Ishikawa (cell line): ENCODE data around the gene CEMIP2.

ENCODE experiments used
- CEBPB ChIP-seq: IDR thresholded peaks from 2 replicates; pipeline ENCODE4 v1.6.1; 2012
- CREB1 ChIP-seq: IDR thresholded peaks from 2 replicates; pipeline ENCODE4 v1.6.1; 2012; ENCODE audit warnings: low read depth
- EGR1 ChIP-seq: IDR thresholded peaks from 2 replicates; pipeline ENCODE4 v1.6.1; 2012
- EP300 ChIP-seq: IDR thresholded peaks from 2 replicates; pipeline ENCODE4 v1.6.1; 2012; ENCODE audit warnings: borderline replicate concordance
- FOXM1 ChIP-seq: IDR thresholded peaks from 2 replicates; pipeline ENCODE4 v1.6.1; 2012; ENCODE audit warnings: low read depth, borderline replicate concordance
- MAX ChIP-seq: IDR thresholded peaks from 2 replicates; pipeline ENCODE4 v1.6.1; 2012
- NFIC ChIP-seq: IDR thresholded peaks from 2 replicates; pipeline ENCODE4 v1.6.1; 2012
- RAD21 ChIP-seq: IDR thresholded peaks from 2 replicates; pipeline ENCODE4 v1.6.1; 2012; ENCODE audit warnings: low read depth
- TAF1 ChIP-seq: IDR thresholded peaks from 2 replicates; pipeline ENCODE4 v1.6.1; 2012; ENCODE audit warnings: low read depth, mild to moderate bottlenecking
- TCF12 ChIP-seq: IDR thresholded peaks from 2 replicates; pipeline ENCODE4 v1.6.1; 2012; ENCODE audit warnings: low read depth
- TEAD4 ChIP-seq: IDR thresholded peaks from 2 replicates; pipeline ENCODE4 v1.6.1; 2012
- USF1 ChIP-seq: IDR thresholded peaks from 2 replicates; pipeline ENCODE4 v1.6.1; 2012
- YY1 ChIP-seq: IDR thresholded peaks from 2 replicates; pipeline ENCODE4 v1.6.1; 2012; ENCODE audit warnings: low read depth
- ZBTB7A ChIP-seq: IDR thresholded peaks from 2 replicates; pipeline ENCODE4 v1.6.1; 2012; ENCODE audit warnings: low read depth
- TF ChIP-seq, protein P1 (sequence below): IDR thresholded peaks from 2 replicates; pipeline ENCODE4 v1.6.1; 2012; ENCODE audit warnings: low read depth, mild to moderate bottlenecking

CEMIP2 gene

DNA sequence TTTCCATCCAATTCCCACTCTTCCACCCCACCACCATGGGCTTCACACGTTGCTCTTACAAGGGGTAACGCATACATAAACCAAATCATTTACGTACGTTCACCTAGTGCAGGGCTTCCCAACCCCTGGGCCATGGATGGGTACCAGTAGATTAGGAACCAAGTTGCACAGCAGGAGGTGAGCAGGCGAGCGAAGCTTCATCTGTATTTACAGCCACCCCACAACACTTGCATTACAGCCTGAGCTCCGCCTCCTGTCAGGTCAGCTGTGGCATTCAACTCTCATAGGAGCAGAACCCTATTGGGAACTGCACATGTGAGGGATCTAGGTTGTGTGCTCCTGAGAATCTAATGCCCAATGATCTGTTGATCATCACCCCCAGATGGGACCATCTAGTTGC is 82.3 kb downstream of the CEMIP2 start:
- TF ChIP-seq RAD21 (no peak), TCF12 (no peak), MAX (no peak), EGR1 (no peak), TAF1 (no peak), FOXM1 (no peak), USF1 (no peak), EP300 (no peak)

DNA sequence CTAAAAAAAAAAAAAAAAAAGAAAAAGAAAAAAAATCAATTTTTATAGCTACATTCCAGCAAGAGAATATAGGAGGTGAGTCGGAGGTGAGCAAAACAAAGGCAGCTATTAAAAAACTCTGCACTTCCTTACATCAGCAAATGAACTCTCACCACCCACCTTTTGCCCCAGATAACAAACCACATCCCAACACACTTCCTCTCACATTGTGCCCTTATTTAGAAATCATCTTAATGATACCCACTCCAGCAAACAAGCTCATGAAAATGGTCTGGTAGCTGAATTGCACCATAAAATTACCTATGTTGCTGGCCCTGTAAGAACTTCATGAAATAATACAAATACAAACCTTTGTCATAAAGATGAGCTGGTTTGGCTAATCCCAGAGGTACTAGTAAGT is 82.9 kb downstream of the CEMIP2 start:
- TF ChIP-seq, protein P1, sequence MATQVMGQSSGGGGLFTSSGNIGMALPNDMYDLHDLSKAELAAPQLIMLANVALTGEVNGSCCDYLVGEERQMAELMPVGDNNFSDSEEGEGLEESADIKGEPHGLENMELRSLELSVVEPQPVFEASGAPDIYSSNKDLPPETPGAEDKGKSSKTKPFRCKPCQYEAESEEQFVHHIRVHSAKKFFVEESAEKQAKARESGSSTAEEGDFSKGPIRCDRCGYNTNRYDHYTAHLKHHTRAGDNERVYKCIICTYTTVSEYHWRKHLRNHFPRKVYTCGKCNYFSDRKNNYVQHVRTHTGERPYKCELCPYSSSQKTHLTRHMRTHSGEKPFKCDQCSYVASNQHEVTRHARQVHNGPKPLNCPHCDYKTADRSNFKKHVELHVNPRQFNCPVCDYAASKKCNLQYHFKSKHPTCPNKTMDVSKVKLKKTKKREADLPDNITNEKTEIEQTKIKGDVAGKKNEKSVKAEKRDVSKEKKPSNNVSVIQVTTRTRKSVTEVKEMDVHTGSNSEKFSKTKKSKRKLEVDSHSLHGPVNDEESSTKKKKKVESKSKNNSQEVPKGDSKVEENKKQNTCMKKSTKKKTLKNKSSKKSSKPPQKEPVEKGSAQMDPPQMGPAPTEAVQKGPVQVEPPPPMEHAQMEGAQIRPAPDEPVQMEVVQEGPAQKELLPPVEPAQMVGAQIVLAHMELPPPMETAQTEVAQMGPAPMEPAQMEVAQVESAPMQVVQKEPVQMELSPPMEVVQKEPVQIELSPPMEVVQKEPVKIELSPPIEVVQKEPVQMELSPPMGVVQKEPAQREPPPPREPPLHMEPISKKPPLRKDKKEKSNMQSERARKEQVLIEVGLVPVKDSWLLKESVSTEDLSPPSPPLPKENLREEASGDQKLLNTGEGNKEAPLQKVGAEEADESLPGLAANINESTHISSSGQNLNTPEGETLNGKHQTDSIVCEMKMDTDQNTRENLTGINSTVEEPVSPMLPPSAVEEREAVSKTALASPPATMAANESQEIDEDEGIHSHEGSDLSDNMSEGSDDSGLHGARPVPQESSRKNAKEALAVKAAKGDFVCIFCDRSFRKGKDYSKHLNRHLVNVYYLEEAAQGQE, result no peak
- TF ChIP-seq TEAD4, result no peak
- no peak for TF ChIP-seq ZBTB7A

DNA sequence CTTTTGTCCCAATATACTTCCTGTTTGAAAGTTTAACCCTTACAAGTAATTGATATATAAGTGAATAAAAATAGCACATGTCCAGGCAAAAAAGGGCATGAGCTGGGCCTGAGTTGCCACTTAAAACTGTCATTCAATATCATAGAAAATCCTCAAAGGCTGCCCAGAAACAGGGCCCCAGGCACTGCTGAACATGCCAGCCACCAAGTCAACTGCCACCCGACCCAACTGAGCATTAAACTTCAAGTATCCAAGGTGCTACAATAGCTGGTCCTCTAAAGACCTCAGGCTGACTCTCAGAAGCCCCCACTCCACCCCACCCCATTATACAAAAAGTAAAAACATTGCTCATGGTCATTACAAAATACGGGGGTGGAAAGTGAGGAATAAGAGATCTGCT is 83.7 kb downstream of the CEMIP2 start:
- TF ChIP-seq USF1 (no peak), MAX (no peak), CREB1 (no peak), NFIC (no peak), YY1 (no peak), ZBTB7A (no peak)

DNA sequence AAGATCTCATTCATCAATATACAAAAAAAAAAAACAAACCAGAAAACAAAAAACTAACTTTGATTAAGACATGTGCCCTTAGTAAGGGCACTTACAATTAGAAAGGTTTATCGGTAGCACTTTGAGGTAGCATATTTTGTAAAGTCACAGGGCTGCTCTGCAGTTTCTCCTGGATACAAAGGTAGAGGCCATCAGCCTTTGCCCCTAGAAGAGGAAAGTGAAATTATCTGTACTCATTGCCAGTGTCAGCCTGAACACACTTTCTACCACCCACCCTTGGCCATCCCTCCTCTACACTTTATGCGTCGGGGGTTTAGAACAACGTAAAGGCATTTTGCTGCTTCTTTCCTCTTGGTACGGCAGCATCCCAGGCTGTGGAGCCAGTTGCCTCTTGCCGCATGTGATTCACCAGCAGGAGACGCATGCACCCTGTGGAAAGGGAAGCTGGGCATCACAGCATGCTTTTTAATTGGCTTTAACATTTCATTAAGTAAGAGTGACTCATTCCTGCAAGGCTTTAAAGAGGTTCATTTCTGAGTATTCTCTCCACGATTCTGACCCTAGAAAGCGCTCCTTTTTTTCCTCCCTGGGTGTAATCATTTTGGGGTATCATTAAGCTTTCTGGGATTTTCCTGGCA is 84.6 kb downstream of the CEMIP2 start:
- TF ChIP-seq RAD21 (peak; percentile 38; the same call in 1 of the 2 replicates), NFIC (no peak), ZBTB7A (no peak)

- TF ChIP-seq CREB1 (no peak), EGR1 (no peak), RAD21 (no peak), CEBPB (no peak), TAF1 (no peak), USF1 (no peak), TCF12 (no peak), TEAD4 (no peak), ZBTB7A (no peak), EP300 (no peak), FOXM1 (no peak), NFIC (no peak), MAX (no peak)
- TF ChIP-seq, protein P1, result no peak
Measured at GRCh38 chr9:71681708-71682272, 86.5 kb downstream of the CEMIP2 start.

DNA sequence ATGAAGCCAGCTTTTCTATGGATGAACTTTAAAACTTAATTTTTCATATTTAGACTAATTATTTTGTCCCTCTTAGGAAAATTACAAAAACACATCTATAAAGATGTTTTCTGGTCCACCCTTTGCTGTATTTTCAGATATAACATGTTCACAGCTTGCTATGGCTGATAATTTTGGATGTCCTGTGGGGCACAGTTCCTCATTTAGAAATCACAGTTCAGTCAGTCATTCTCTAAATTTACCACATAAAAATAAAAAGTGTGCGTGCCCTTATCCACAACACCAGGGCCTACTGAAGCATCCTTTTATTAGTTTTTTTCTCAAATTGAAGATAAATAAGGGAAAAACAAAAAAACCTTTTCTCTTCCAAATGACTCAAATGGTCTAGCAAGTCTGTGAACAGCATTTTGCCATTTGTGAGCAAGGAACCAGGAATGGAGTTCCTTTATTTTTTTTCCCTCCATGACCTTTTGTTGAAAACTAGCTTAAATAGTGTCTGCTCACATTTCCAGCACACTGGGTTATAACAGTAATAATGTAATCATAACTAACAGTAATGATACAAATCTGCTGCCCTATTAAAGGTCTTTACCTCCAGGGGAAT is 87.1 kb downstream of the CEMIP2 start:
- TF ChIP-seq TCF12, result no peak
- no peak for TF ChIP-seq EP300
- TF ChIP-seq, protein P1, result no peak
- no peak for TF ChIP-seq YY1
- TF ChIP-seq EGR1, result no peak
- no peak for TF ChIP-seq ZBTB7A
- TF ChIP-seq MAX, result no peak
- no peak for TF ChIP-seq USF1
- no peak for TF ChIP-seq CEBPB
